PC-9 (cell line): ENCODE measurements around the gene SLC16A9. TPM values are rescaled to one million over a fixed set of nuclear protein-coding genes. Genes with fewer than 3 reads are reported as not detected.
"Not testable (repeated sequence)": the region's sequence is repeated elsewhere in the genome, so short reads cannot be mapped to it uniquely, and the experiment has no call there.

Experiments used
- BruUV-seq: library from RNA; stranded (reverse); fragments of 400-500 nt; replicated peaks from 2 replicates; lab custom pipeline; 2021; lab: Mats Ljungman, UMichigan
- CTCF ChIA-PET: fragments of 300-600 bp; sonication (Branson Sonifier 250); formaldehyde crosslinking; loops from one replicate; lab custom pipeline; 2022; ENCODE audit warnings: antibody characterized with exemption; lab: Charles Lee
- POLR2A ChIA-PET: fragments of 300-600 bp; sonication (Branson Sonifier 250); formaldehyde crosslinking; loops from one replicate; lab custom pipeline; 2022; ENCODE audit warnings: antibody characterized with exemption; ENCODE audit not compliant: unreplicated experiment; lab: Charles Lee
- DNase-seq, 2 experiments: peaks; one replicate each; pipeline versions ENCODE4 v3.0.0 to v3.0.0-alpha.2; 2015 to 2022; ENCODE audit warnings: mixed read lengths in 1 of 2
- H2AFZ ChIP-seq: fragments of 200-600 bp; sonication (generic); 2 replicates; pipeline ENCODE4 v1.8.1; 2017; ENCODE audit warnings: antibody characterized with exemption
- H3F3A ChIP-seq: fragments of 200-600 bp; sonication (generic); 2 replicates; pipeline ENCODE4 v1.8.1; 2017; ENCODE audit warnings: antibody characterized with exemption, mild to moderate bottlenecking, low read depth; ENCODE audit not compliant: insufficient read depth
- H3K27ac ChIP-seq: fragments of 200-600 bp; sonication (generic); 2 replicates; pipeline ENCODE4 v1.6.1; 2016; ENCODE audit warnings: mixed run types
- H3K27me3 ChIP-seq: fragments of 200-600 bp; sonication (generic); 2 replicates; pipeline ENCODE4 v1.6.1; 2016; ENCODE audit warnings: low read depth, mixed run types; ENCODE audit not compliant: insufficient read depth
- H3K36me3 ChIP-seq: fragments of 200-600 bp; sonication (generic); 2 replicates; pipeline ENCODE4 v1.6.1; 2016; ENCODE audit warnings: low read depth, mixed run types
- H3K4me1 ChIP-seq: fragments of 200-600 bp; sonication (generic); replicated peaks from 2 replicates; pipeline ENCODE4 v1.6.1; 2016; ENCODE audit warnings: mixed run types; ENCODE audit not compliant: insufficient read depth
- H3K4me2 ChIP-seq: fragments of 200-600 bp; sonication (generic); 2 replicates; pipeline ENCODE4 v1.6.1; 2017; ENCODE audit warnings: mixed run types
- H3K4me3 ChIP-seq: fragments of 200-600 bp; sonication (generic); 2 replicates; pipeline ENCODE4 v1.6.1; 2016; ENCODE audit warnings: mixed run types
- H3K79me2 ChIP-seq: fragments of 200-600 bp; sonication (generic); 2 replicates; pipeline ENCODE4 v1.6.1; 2017; ENCODE audit warnings: low read depth, mixed run types
- H3K9me2 ChIP-seq: fragments of 200-600 bp; sonication (generic); 2 replicates; pipeline ENCODE4 v1.8.1; 2017; ENCODE audit warnings: mild to moderate bottlenecking; ENCODE audit not compliant: insufficient read depth
- H3K9me3 ChIP-seq: fragments of 200-600 bp; sonication (generic); 2 replicates; pipeline ENCODE4 v1.8.1; 2016; ENCODE audit warnings: low read depth; ENCODE audit not compliant: insufficient read depth
- H4K20me1 ChIP-seq: fragments of 200-600 bp; sonication (generic); 2 replicates; pipeline ENCODE4 v1.8.1; 2017; ENCODE audit not compliant: insufficient read depth
- EZH2 ChIP-seq: fragments of 200-600 bp; sonication (generic); IDR thresholded peaks from 2 replicates; pipeline ENCODE4 v1.8.0; 2017; ENCODE audit warnings: antibody characterized with exemption, low read depth
- intact Hi-C: fragments of 100-400 bp; cut with micrococcal nuclease; formaldehyde crosslinking; loops from one replicate; pipeline ENCODE4 v1.10.0; 2022; ENCODE audit not compliant: unreplicated experiment
- total RNA-seq: library from RNA; stranded (reverse); gene quantifications from 2 replicates; pipeline ENCODE4 v1.2.3, GENCODE V29; 2021
- TF ChIP-seq, protein P1 (sequence below): fragments of 200-600 bp; sonication (generic); conservative IDR thresholded peaks from 2 replicates; pipeline ENCODE4 v1.6.1; 2017; ENCODE audit warnings: mixed run types, antibody characterized with exemption, mild to moderate bottlenecking, moderate library complexity

The SLC16A9 gene
- total RNA-seq, 1 experiment from 2014 or later: not detected

DNA sequence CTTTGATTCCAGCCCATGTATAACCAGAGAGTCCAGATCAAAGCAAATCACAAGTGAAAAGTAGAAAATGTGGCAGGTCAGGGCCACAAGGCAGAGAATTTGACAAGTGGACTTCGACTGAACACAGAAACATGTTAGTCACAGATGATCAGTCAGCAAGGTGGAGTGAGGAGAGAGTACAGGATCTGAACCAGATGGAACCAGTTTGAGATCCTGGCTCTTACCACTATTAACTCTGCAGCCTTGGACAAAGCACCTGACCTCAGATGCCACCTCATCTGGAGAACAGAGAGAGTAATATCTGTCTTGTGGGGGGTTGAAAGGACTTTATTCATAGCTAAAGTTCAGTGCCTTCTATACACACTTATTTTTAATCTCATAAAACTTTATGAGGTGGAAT is 39.2 kb upstream of the SLC16A9 start:
- POLR2A ChIA-PET: no interaction called here
- Histone ChIP-seq H3K9me2 (no peaks in the 10 kb centered on the region), H4K20me1 (no peaks in the 10 kb centered on the region), H3K4me2 (no peak overlapping the region), H3K27ac (no peak overlapping the region), H3K9me3 (no peaks in the 10 kb centered on the region), H3K4me3 (no peak overlapping the region), H3F3A (no peaks in the 10 kb centered on the region), H3K27me3 (no peaks in the 10 kb centered on the region), H3K36me3 (no peaks in the 10 kb centered on the region), H3K4me1 (no peaks in the 10 kb centered on the region), H2AFZ (no peak overlapping the region), H3K79me2 (no peaks in the 10 kb centered on the region)
- no TSS peak for BruUV-seq
- DNase-seq: no peak
- intact Hi-C loops: no loop called here
- TF ChIP-seq, protein P1, sequence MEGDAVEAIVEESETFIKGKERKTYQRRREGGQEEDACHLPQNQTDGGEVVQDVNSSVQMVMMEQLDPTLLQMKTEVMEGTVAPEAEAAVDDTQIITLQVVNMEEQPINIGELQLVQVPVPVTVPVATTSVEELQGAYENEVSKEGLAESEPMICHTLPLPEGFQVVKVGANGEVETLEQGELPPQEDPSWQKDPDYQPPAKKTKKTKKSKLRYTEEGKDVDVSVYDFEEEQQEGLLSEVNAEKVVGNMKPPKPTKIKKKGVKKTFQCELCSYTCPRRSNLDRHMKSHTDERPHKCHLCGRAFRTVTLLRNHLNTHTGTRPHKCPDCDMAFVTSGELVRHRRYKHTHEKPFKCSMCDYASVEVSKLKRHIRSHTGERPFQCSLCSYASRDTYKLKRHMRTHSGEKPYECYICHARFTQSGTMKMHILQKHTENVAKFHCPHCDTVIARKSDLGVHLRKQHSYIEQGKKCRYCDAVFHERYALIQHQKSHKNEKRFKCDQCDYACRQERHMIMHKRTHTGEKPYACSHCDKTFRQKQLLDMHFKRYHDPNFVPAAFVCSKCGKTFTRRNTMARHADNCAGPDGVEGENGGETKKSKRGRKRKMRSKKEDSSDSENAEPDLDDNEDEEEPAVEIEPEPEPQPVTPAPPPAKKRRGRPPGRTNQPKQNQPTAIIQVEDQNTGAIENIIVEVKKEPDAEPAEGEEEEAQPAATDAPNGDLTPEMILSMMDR: no peak
- CTCF ChIA-PET: no interaction called here

DNA sequence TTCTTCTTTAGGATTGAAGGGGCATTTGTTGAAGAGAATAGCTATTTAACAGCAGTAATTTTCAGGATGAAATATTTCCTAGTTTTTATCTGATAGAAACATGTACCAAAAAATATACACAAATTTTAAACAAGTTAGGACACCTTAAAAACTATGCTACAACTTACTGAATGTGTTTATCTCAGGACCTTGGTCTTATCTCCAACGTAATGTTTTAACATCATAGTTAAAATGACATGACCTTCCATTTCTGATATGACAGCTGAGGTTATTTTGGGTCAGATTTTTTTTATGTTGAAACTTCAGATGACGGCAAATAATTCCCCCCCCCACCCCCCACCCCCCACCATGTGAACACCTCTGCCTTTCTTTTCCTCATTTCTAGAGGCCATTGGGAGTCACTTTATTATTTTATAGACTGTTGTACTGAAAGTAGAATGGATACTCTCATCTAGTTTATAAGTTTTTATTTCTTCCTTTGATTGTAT is 35.6 kb upstream of the SLC16A9 start:
- H3K79me2 ChIP-seq: no peaks in the 10 kb centered on the region
- no peak overlapping the region for H3K4me3 ChIP-seq
- CTCF ChIA-PET: no interaction called here
- no peak for TF ChIP-seq EZH2
- TF ChIP-seq, protein P1: no peak
- no peaks in the 10 kb centered on the region for H3K4me1 ChIP-seq
- no peaks in the 10 kb centered on the region for H3K9me2 ChIP-seq
- H3K9me3 ChIP-seq: no peaks in the 10 kb centered on the region
- H3K27ac ChIP-seq: no peak overlapping the region
- H3K27me3 ChIP-seq: no peaks in the 10 kb centered on the region
- intact Hi-C loops: no loop called here
- H4K20me1 ChIP-seq: no peaks in the 10 kb centered on the region
- BruUV-seq: no TSS peak
- H3K4me2 ChIP-seq: no peak overlapping the region
- no peaks in the 10 kb centered on the region for H3F3A ChIP-seq
- POLR2A ChIA-PET: no interaction called here
- no peaks in the 10 kb centered on the region for H3K36me3 ChIP-seq
- H2AFZ ChIP-seq: no peak overlapping the region
- no peak for DNase-seq

DNA sequence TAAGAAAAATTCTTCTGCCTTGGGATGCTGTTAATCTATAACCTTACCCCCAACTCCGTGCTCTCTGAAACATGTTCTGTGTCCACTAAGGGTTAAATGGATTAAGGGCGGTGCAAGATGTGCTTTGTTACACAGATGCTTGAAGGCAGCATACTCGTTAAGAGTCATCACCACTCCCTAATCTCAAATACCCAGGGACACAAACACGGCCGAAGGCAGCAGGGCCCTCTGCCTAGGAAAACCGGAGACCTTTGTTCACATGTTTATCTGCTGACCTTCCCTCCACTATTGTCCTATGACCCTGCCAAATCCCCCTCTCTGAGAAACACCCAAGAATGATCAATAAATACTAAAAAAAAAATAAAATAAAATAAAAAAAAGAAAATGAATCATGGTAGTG is 35.1 kb upstream of the SLC16A9 start:
- H3K4me1 ChIP-seq, H4K20me1 ChIP-seq, H3K4me3 ChIP-seq, H3K4me2 ChIP-seq, H3K9me2 ChIP-seq, BruUV-seq, CTCF ChIA-PET, H3F3A ChIP-seq, H2AFZ ChIP-seq, H3K36me3 ChIP-seq, H3K27me3 ChIP-seq, H3K27ac ChIP-seq, POLR2A ChIA-PET, H3K79me2 ChIP-seq, intact Hi-C loops, H3K9me3 ChIP-seq, DNase-seq: not testable (repeated sequence)

DNA sequence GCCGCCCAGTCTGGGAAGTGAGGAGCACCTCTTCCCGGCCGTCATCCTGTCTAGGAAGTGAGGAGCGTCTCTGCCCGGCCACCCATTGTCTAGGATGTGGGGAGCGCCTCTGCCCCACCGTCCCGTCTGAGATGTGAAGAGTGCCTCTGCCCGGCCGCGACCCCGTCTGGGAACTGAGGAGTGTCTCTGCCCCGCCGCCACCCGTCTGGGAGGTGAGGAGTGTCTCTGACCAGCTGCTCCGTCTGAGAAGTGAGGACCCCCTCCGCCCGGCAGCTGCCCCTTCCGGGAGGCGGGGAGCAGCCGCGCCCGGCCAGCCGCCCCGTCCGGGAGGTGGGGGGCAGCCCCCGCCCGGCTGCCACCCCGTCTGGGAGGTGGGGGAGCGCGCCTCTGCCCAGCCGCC is 34.5 kb upstream of the SLC16A9 start:
- H3K27ac ChIP-seq, H3K79me2 ChIP-seq, H3K9me3 ChIP-seq, H3K4me1 ChIP-seq, CTCF ChIA-PET, H3K4me2 ChIP-seq, H3K9me2 ChIP-seq, intact Hi-C loops, H3F3A ChIP-seq, H3K36me3 ChIP-seq, H2AFZ ChIP-seq, H4K20me1 ChIP-seq, H3K4me3 ChIP-seq, DNase-seq, H3K27me3 ChIP-seq, BruUV-seq: not testable (repeated sequence)
- POLR2A ChIA-PET: interaction anchor here (0.7 kb wide), 1 partner anchor 12 kb away, joined by 3 read pairs; no protein-coding TSS in a partner anchor
